GM12878 (cell line): Measurements from ENCODE around the gene SIRPD. TPM values are rescaled to one million over a fixed set of nuclear protein-coding genes. Genes with fewer than 3 reads are reported as not detected.

Experiments used
- ATF2 ChIP-seq: IDR thresholded peaks from 2 replicates; pipeline ENCODE4 v1.6.1; 2012; ENCODE audit warnings: low read length, inconsistent platforms
- BHLHE40 ChIP-seq, 2 experiments: fragments of 450-650 bp in 1 of 2; IDR thresholded peaks; 2 replicates each; pipeline ENCODE4 v1.6.1; 2011 to 2017; ENCODE audit warnings: low read depth in 2 of 2, borderline replicate concordance in 1 of 2, improper control_type of control experiment in 1 of 2, low read length in 1 of 2, mild to moderate bottlenecking in 1 of 2
- CEBPZ ChIP-seq: fragments of 150-350 bp; IDR thresholded peaks from 2 replicates; pipeline ENCODE4 v1.6.1; 2016; ENCODE audit warnings: low read depth, low read length
- EED ChIP-seq: sonication (generic); IDR thresholded peaks from 2 replicates; pipeline ENCODE4 v1.6.1; 2016; ENCODE audit warnings: antibody characterized with exemption, low read depth
- EZH2 ChIP-seq: IDR thresholded peaks from 2 replicates; pipeline ENCODE4 v1.6.1; 2012; ENCODE audit warnings: low read depth, mild to moderate bottlenecking, control low read depth, inconsistent platforms, low read length, borderline replicate concordance; ENCODE audit not compliant: control insufficient read depth
- FOXK2 ChIP-seq: fragments of 450-650 bp; IDR thresholded peaks from 2 replicates; pipeline ENCODE4 v1.6.1; 2017; ENCODE audit warnings: mild to moderate bottlenecking, moderate library complexity
- HCFC1 ChIP-seq: fragments of 150-350 bp; IDR thresholded peaks from 2 replicates; pipeline ENCODE4 v1.6.1; 2014; ENCODE audit warnings: low read length
- HDAC2 ChIP-seq: fragments of 200-600 bp; sonication (generic); IDR thresholded peaks from 2 replicates; pipeline ENCODE4 v1.6.1; 2017
- IRF4 ChIP-seq: IDR thresholded peaks from 2 replicates; pipeline ENCODE4 v1.6.1; 2011; ENCODE audit warnings: low read depth, low read length
- JUND ChIP-seq: IDR thresholded peaks from 2 replicates; pipeline ENCODE4 v1.6.1; 2012; ENCODE audit warnings: low read depth, mild to moderate bottlenecking, low read length, improper control_type of control experiment, moderate library complexity
- MAX ChIP-seq: IDR thresholded peaks from 2 replicates; pipeline ENCODE4 v1.6.1; 2012; ENCODE audit warnings: low read depth, low read length, improper control_type of control experiment
- MLLT1 ChIP-seq: fragments of 450-650 bp; IDR thresholded peaks from 2 replicates; pipeline ENCODE4 v1.6.1; 2016; ENCODE audit warnings: mild to moderate bottlenecking
- NRF1 ChIP-seq: conservative IDR thresholded peaks from 2 replicates; pipeline ENCODE4 v1.6.1; 2011; ENCODE audit warnings: mild to moderate bottlenecking, low read depth, low read length, improper control_type of control experiment
- PAX5 ChIP-seq: IDR thresholded peaks from 2 replicates; pipeline ENCODE4 v1.6.1; 2011; ENCODE audit warnings: low read depth, low read length, borderline replicate concordance
- PAX8 ChIP-seq: fragments of 450-650 bp; IDR thresholded peaks from 2 replicates; pipeline ENCODE4 v1.6.1; 2017; ENCODE audit warnings: mild to moderate bottlenecking, moderate library complexity
- PBX3 ChIP-seq: IDR thresholded peaks from 2 replicates; pipeline ENCODE4 v1.6.1; 2011; ENCODE audit warnings: mild to moderate bottlenecking, low read depth, low read length, moderate library complexity; ENCODE audit not compliant: insufficient replicate concordance
- RELA ChIP-seq: fragments of 450-650 bp; IDR thresholded peaks from 2 replicates; pipeline ENCODE4 v1.8.0; 2014; ENCODE audit warnings: borderline replicate concordance; ENCODE audit not compliant: partially characterized antibody
- RELB ChIP-seq: fragments of 450-650 bp; IDR thresholded peaks from 2 replicates; pipeline ENCODE4 v1.6.1; 2017; ENCODE audit warnings: low read depth, mild to moderate bottlenecking, moderate library complexity
- RUNX3 ChIP-seq: IDR thresholded peaks from 2 replicates; pipeline ENCODE4 v1.6.1; 2012; ENCODE audit warnings: low read length, inconsistent platforms
- STAT1 ChIP-seq: fragments of 450-650 bp; conservative IDR thresholded peaks from 2 replicates; pipeline ENCODE4 v1.6.1; 2014; ENCODE audit warnings: antibody characterized with exemption, mild to moderate bottlenecking
- WRNIP1 ChIP-seq: IDR thresholded peaks from 2 replicates; pipeline ENCODE4 v1.6.1; 2011; ENCODE audit warnings: low read depth, low read length, improper control_type of control experiment, borderline replicate concordance
- ZNF217 ChIP-seq: fragments of 450-650 bp; IDR thresholded peaks from 2 replicates; pipeline ENCODE4 v1.6.1; 2017; ENCODE audit warnings: antibody characterized with exemption, mild to moderate bottlenecking
- ZNF24 ChIP-seq: fragments of 450-650 bp; IDR thresholded peaks from 2 replicates; pipeline ENCODE4 v1.6.1; 2017; ENCODE audit warnings: antibody characterized with exemption, mild to moderate bottlenecking
- ZNF274 ChIP-seq: IDR thresholded peaks from one replicate; pipeline ENCODE4 v1.8.0; 2011; ENCODE audit not compliant: insufficient read length, insufficient read depth
- polyA plus RNA-seq, 11 experiments: library from polyadenylated mRNA; depleted of rRNA in 4 of 11; unstranded in 6 of 11; stranded (reverse) in 5 of 11; fragments of >200 nt; fragmentation: Nextera tagmentation in 4 of 11; fragmentation: Illumina TruSeq in 1 of 11; extraction: Ambion mirVana in 4 of 11; extraction: Trizol in 1 of 11; gene quantifications; 1 replicate in 1 of 11; 2 replicates in 10 of 11; pipeline versions ENCODE4 v1.2.1 to v1.2.3, GENCODE V29; 2011 to 2016; ENCODE audit warnings: inconsistent platforms in 2 of 11, missing spikeins in 2 of 11, low read depth in 1 of 11
- total RNA-seq, 4 experiments: library from RNA; depleted of rRNA in 3 of 4; stranded (reverse); fragments of >200 nt in 3 of 4; fragmentation: Illumina TruSeq in 1 of 4; extraction: Trizol in 1 of 4; gene quantifications; 2 replicates each; pipeline versions ENCODE4 v1.2.1 to v1.2.3, GENCODE V29; 2013 to 2021

Gene SIRPD
- total and polyA plus RNA-seq, 10 of the 15 experiments (the other 5 are each of a cell fraction or from before 2014, with no cell fraction given): 0.10 to 1.6 (median 0.88) TPM

- TF ChIP-seq CEBPZ (no peak), WRNIP1 (no peak), RELA (no peak), ZNF217 (no peak), FOXK2 (no peak), ZNF274 (no peak), RUNX3 (0 out of 2 replicates have a peak, but pooled peaks have one; percentile 8), JUND (no peak), HCFC1 (no peak), NRF1 (no peak), EED (peak; percentile 89), MAX (no peak), MLLT1 (no peak), HDAC2 (no peak), EZH2 (no peak), PBX3 (no peak), IRF4 (no peak), PAX5 (peak; percentile 28; the same call in 1 of the 2 replicates), PAX8 (no peak), ATF2 (no peak), ZNF24 (no peak), STAT1 (no peak), BHLHE40 (IDR thresholded peaks at IDR 0.05; ENCODE audit: borderline replicate concordance in 1 of 2, low read depth in 2 of 2, low read length in 1 of 2) (no peak), RELB (peak; percentile 63)
Measured at GRCh38 chr20:1537731-1538058, 19.8 kb downstream of the SIRPD start (continued).
